PC-3 (cell line): Measurements from ENCODE around the gene ERBB4. TPM values are rescaled to one million over a fixed set of nuclear protein-coding genes. Genes with fewer than 3 reads are reported as not detected.

Experiments
- ATAC-seq: fragments of 200-7000 bp; cut with Tn5 transposase; 2 replicates; pipeline ENCODE4 v1.9.1; 2020; ENCODE audit warnings: mild to moderate bottlenecking, moderate library complexity
- BruUV-seq: library from RNA; stranded (reverse); fragments of 400-500 nt; replicated peaks from 2 replicates; lab custom pipeline; 2021; lab: Mats Ljungman, UMichigan
- CTCF ChIA-PET: fragments of 300-600 bp; sonication (Branson Sonifier 250); formaldehyde crosslinking; loops from one replicate; lab custom pipeline; 2022; ENCODE audit warnings: antibody characterized with exemption; lab: Charles Lee
- POLR2A ChIA-PET: fragments of 300-600 bp; sonication (Branson Sonifier 250); formaldehyde crosslinking; loops from one replicate; lab custom pipeline; 2022; ENCODE audit warnings: antibody characterized with exemption; ENCODE audit not compliant: unreplicated experiment; lab: Charles Lee
- DNase-seq: peaks from one replicate; pipeline ENCODE4 v3.0.0-alpha.2; 2015
- H2AFZ ChIP-seq: fragments of 300-600 bp; sonication (generic); 2 replicates; pipeline ENCODE4 v1.6.0; 2016; ENCODE audit warnings: antibody characterized with exemption, low read length
- H3F3A ChIP-seq: fragments of 300-600 bp; sonication (generic); one replicate; pipeline ENCODE4 v1.6.0; 2017; ENCODE audit warnings: antibody characterized with exemption, low read length, control low read depth, mild to moderate bottlenecking; ENCODE audit not compliant: unreplicated experiment
- H3K27ac ChIP-seq: fragments of 300-600 bp; sonication (generic); 2 replicates; pipeline ENCODE4 v1.5.1; 2016; ENCODE audit warnings: mild to moderate bottlenecking, low read length
- H3K27me3 ChIP-seq: fragments of 300-600 bp; sonication (generic); 2 replicates; pipeline ENCODE4 v1.6.1; 2016; ENCODE audit warnings: low read length, mixed read lengths
- H3K36me3 ChIP-seq: fragments of 300-600 bp; sonication (generic); 2 replicates; pipeline ENCODE4 v1.6.1; 2016; ENCODE audit warnings: low read depth, mixed run types, low read length, mixed read lengths
- H3K4me1 ChIP-seq: fragments of 300-600 bp; sonication (generic); 2 replicates; pipeline ENCODE4 v1.5.1; 2016; ENCODE audit warnings: low read length; ENCODE audit not compliant: insufficient read depth
- H3K4me2 ChIP-seq: fragments of 300-600 bp; sonication (generic); 2 replicates; pipeline ENCODE4 v1.6.0; 2016; ENCODE audit warnings: low read length
- H3K4me3 ChIP-seq: fragments of 300-600 bp; sonication (generic); 2 replicates; pipeline ENCODE4 v1.5.1; 2016; ENCODE audit warnings: mild to moderate bottlenecking, low read length, mixed read lengths
- H3K79me2 ChIP-seq: fragments of 300-600 bp; sonication (generic); 2 replicates; pipeline ENCODE4 v1.6.1; 2017; ENCODE audit warnings: low read length, mixed read lengths
- H3K9ac ChIP-seq: fragments of 300-600 bp; sonication (generic); 2 replicates; pipeline ENCODE4 v1.6.0; 2016; ENCODE audit warnings: mild to moderate bottlenecking, low read length
- H3K9me2 ChIP-seq: fragments of 300-600 bp; sonication (generic); replicated peaks from 2 replicates; pipeline ENCODE4 v1.6.1; 2016; ENCODE audit warnings: mixed run types, low read length, mixed read lengths
- H3K9me3 ChIP-seq: fragments of 300-600 bp; sonication (generic); 2 replicates; pipeline ENCODE4 v1.6.1; 2016; ENCODE audit warnings: low read length, mixed read lengths
- H4K20me1 ChIP-seq: fragments of 300-600 bp; sonication (generic); 2 replicates; pipeline ENCODE4 v1.6.1; 2016; ENCODE audit warnings: low read length, mixed read lengths
- EZH2 ChIP-seq: fragments of 300-600 bp; sonication (generic); IDR thresholded peaks from one replicate; pipeline ENCODE4 v1.6.1; 2017; ENCODE audit warnings: antibody characterized with exemption, mild to moderate bottlenecking, low read length; ENCODE audit not compliant: unreplicated experiment
- EZH2phosphoT487 ChIP-seq: fragments of 300-600 bp; sonication (generic); IDR thresholded peaks from 2 replicates; pipeline ENCODE4 v1.6.1; 2018; ENCODE audit warnings: mild to moderate bottlenecking, antibody characterized with exemption, low read length, borderline replicate concordance
- intact Hi-C: fragments of 100-400 bp; cut with micrococcal nuclease; formaldehyde crosslinking; loops from 2 replicates; pipeline ENCODE4 v1.9.0; 2023
- total RNA-seq: library from RNA; depleted of rRNA; stranded (reverse); fragments of >200 nt; gene quantifications from 2 replicates; pipeline ENCODE4 v1.2.3, GENCODE V29; 2014
- TF ChIP-seq, protein P1 (sequence below): fragments of 300-600 bp; sonication (generic); conservative IDR thresholded peaks from 2 replicates; pipeline ENCODE4 v1.5.1; 2017; ENCODE audit warnings: antibody characterized with exemption, low read depth, mild to moderate bottlenecking, low read length

ERBB4 gene
- total RNA-seq, 1 experiment from 2014 or later: under 0.01 TPM

- CTCF ChIA-PET: no interaction called here
- Histone ChIP-seq H3K79me2 (no peaks in the 10 kb centered on the region), H3K4me2 (no peak overlapping the region), H3K4me3 (no peak overlapping the region), H3K9ac (no peak overlapping the region), H2AFZ (no peak overlapping the region), H3F3A (no peaks in the 10 kb centered on the region), H3K4me1 (peaks cover 3% of the 10 kb centered on the region; the same call in 1 of the 2 replicates), H4K20me1 (no peaks in the 10 kb centered on the region), H3K27me3 (no peaks in the 10 kb centered on the region), H3K9me2 (no peaks in the 10 kb centered on the region), H3K27ac (no peak overlapping the region), H3K36me3 (no peaks in the 10 kb centered on the region), H3K9me3 (no peaks in the 10 kb centered on the region)
- POLR2A ChIA-PET: no interaction called here
- BruUV-seq: no TSS peak
- intact Hi-C loops: loop anchor here (10.0 kb wide), 1 partner anchor 351 kb away; no protein-coding TSS in a partner anchor
- no peak for DNase-seq
- TF ChIP-seq EZH2phosphoT487 (no peak), EZH2 (no peak)
- TF ChIP-seq, protein P1, sequence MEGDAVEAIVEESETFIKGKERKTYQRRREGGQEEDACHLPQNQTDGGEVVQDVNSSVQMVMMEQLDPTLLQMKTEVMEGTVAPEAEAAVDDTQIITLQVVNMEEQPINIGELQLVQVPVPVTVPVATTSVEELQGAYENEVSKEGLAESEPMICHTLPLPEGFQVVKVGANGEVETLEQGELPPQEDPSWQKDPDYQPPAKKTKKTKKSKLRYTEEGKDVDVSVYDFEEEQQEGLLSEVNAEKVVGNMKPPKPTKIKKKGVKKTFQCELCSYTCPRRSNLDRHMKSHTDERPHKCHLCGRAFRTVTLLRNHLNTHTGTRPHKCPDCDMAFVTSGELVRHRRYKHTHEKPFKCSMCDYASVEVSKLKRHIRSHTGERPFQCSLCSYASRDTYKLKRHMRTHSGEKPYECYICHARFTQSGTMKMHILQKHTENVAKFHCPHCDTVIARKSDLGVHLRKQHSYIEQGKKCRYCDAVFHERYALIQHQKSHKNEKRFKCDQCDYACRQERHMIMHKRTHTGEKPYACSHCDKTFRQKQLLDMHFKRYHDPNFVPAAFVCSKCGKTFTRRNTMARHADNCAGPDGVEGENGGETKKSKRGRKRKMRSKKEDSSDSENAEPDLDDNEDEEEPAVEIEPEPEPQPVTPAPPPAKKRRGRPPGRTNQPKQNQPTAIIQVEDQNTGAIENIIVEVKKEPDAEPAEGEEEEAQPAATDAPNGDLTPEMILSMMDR: no peak
- no peak; the same call in 1 of the 2 replicates for ATAC-seq
These were observed 365.3 kb downstream of the ERBB4 start for GRCh38 chr2:212173331-212173730.

DNA sequence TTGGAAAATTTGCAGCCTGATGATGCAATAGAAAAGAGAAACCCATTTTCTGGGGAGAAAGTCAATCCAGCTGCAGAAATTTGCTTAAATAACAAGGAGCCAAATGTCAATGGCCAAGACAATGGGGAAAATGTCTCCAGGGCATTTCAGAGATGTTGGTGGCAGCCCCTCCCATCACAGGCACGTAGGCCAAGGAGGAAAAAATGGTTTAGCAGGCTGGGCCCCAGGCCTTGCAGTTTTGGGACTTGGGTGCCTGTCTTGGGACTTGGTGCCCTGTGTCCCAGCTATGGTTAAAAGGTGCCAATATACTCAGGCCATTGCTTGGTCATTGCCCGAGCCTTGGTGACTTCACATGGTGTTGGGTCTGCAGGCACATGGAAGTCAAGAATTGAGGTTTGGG, 368.2 kb downstream of the ERBB4 start:
- H4K20me1 ChIP-seq: no peaks in the 10 kb centered on the region
- no peak overlapping the region for H3K4me2 ChIP-seq
- no peaks in the 10 kb centered on the region for H3K79me2 ChIP-seq
- no TSS peak for BruUV-seq
- ATAC-seq (no peak), DNase-seq (no peak)
- intact Hi-C loops: loop anchor here (10.0 kb wide), 1 partner anchor 354 kb away; no protein-coding TSS in a partner anchor
- TF ChIP-seq, protein P1: no peak
- TF ChIP-seq EZH2phosphoT487 (no peak), EZH2 (no peak)
- H3K27me3 ChIP-seq: no peaks in the 10 kb centered on the region
- no peak overlapping the region for H3K4me3 ChIP-seq
- no peaks in the 10 kb centered on the region for H3F3A ChIP-seq
- no peak overlapping the region for H2AFZ ChIP-seq
- no peak overlapping the region for H3K9ac ChIP-seq
- no peak overlapping the region for H3K27ac ChIP-seq
- H3K36me3 ChIP-seq: no peaks in the 10 kb centered on the region
- H3K9me2 ChIP-seq: no peaks in the 10 kb centered on the region
- ChIA-PET CTCF (no interaction called here), POLR2A (no interaction called here)
- H3K4me1 ChIP-seq: peaks cover 3% of the 10 kb centered on the region; the same call in 1 of the 2 replicates
- H3K9me3 ChIP-seq: no peaks in the 10 kb centered on the region

DNA sequence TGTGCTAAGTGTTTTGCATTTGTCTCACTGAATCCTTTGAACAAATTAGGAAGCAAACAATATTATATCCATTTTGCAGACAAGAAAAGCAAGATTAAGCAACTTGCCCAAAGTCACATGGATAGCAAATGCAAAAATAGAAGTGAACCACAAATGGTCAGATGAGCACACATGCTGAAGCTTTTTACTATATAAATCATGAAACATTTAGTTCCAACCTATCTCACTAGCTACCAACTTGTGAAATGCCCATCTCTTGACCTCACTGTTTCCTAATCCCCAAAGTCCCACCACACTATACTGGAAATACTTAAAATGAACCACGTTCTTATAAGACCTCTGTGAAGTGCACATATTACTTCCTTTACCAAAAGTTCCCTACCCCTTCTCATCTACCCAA, 380.5 kb downstream of the ERBB4 start:
- H3K36me3 ChIP-seq: no peaks in the 10 kb centered on the region
- CTCF ChIA-PET: no interaction called here

More for the DNA sequence above, 380.5 kb downstream of the ERBB4 start:
- Histone ChIP-seq H3K4me2 (no peak overlapping the region), H3K79me2 (no peaks in the 10 kb centered on the region), H3K27me3 (no peaks in the 10 kb centered on the region), H2AFZ (no peak overlapping the region), H3F3A (no peaks in the 10 kb centered on the region), H3K9me3 (no peaks in the 10 kb centered on the region), H4K20me1 (no peaks in the 10 kb centered on the region), H3K27ac (no peak overlapping the region), H3K9me2 (no peaks in the 10 kb centered on the region), H3K4me1 (no peaks in the 10 kb centered on the region), H3K9ac (no peak overlapping the region), H3K4me3 (no peak overlapping the region)
- DNase-seq (no peak), ATAC-seq (no peak)
- TF ChIP-seq, protein P1: no peak
- no peak for TF ChIP-seq EZH2
- TF ChIP-seq EZH2phosphoT487: no peak
- POLR2A ChIA-PET: no interaction called here
- BruUV-seq: no TSS peak
- intact Hi-C loops: no loop called here
